Right lobe of liver (tissue), 6 donors: ENCODE results near the gene DOC2A. TPM values are rescaled to one million over a fixed set of nuclear protein-coding genes. Genes with fewer than 3 reads are reported as not detected.

Source experiments
- ATAC-seq, 4 donors: fragments of 200-7000 bp; cut with Tn5 transposase; one replicate each; pipeline ENCODE4 v1.9.1; 2020; ENCODE audit warnings: mild to moderate bottlenecking in 4 of 4, moderate library complexity in 4 of 4
- DNase-seq, 3 donors: peaks; one replicate each; pipeline ENCODE4 v3.0.0-alpha.2; 2020
- H3K27ac ChIP-seq, 3 donors: fragments of 200-600 bp; one replicate each; pipeline ENCODE4 v1.8.0; 2022
- H3K27me3 ChIP-seq, 2 donors: fragments of 200-600 bp; one replicate each; pipeline ENCODE4 v1.8.0; 2022
- H3K36me3 ChIP-seq, 4 donors: fragments of 200-600 bp; sonication (generic) in 1 of 4; one replicate each; pipeline versions ENCODE4 v1.5.1 to v1.8.0; 2017 to 2022; ENCODE audit warnings: control low read depth in 1 of 4
- H3K4me1 ChIP-seq, 4 donors: fragments of 200-600 bp; sonication (generic) in 1 of 4; one replicate each; pipeline versions ENCODE4 v1.5.1 to v1.8.0; 2017 to 2022; ENCODE audit warnings: control low read depth in 1 of 4
- H3K4me3 ChIP-seq, 3 donors: fragments of 200-600 bp; one replicate each; pipeline ENCODE4 v1.8.0; 2022
- H3K9me3 ChIP-seq, 4 donors: fragments of 200-600 bp; sonication (generic) in 1 of 4; one replicate each; pipeline versions ENCODE4 v1.5.1 to v1.8.0; 2017 to 2022; ENCODE audit warnings: control low read depth in 1 of 4
- CTCF ChIP-seq, 4 donors: fragments of 200-600 bp in 3 of 4; fragments of 450-650 bp in 1 of 4; IDR thresholded peaks; one replicate each; pipeline versions ENCODE4 v1.5.1 to v1.8.0; 2016 to 2022; ENCODE audit warnings: antibody characterized with exemption in 4 of 4, mild to moderate bottlenecking in 2 of 4
- POLR2A ChIP-seq: fragments of 450-650 bp; IDR thresholded peaks from one replicate; pipeline ENCODE4 v1.6.1; 2017; ENCODE audit warnings: antibody characterized with exemption, mild to moderate bottlenecking
- WGBS: methylation state at CpG from one replicate; pipeline ENCODE4 v1.1.6; 2018; ENCODE audit warnings: low coverage, low lambda C conversion rate; ENCODE audit not compliant: insufficient coverage; ENCODE audit errors: missing lambda C conversion rate; 5-methylcytosine and 5-hydroxymethylcytosine counted together
- intact Hi-C, 2 donors: fragments of 100-400 bp; cut with DNase I; formaldehyde crosslinking; loops; one replicate each; pipeline versions ENCODE4 v1.11.2 to v1.14.1; 2022
- total RNA-seq, 6 experiments: library from RNA; depleted of rRNA in 2 of 6; stranded (reverse); fragments of >200 nt in 2 of 6; fragmentation: NEBNext Ultra II Directional in 3 of 6; extraction: Animal tissue kit (Norgen Biotek cat#: 25700) in 3 of 6; gene quantifications; one replicate each; pipeline versions ENCODE4 v1.1.0 to v1.2.4, GENCODE V29; 2016 to 2023
- donor health status: DM: no; HTN: yes; CAD: no.
- donor health status: DM: no; HTN: no; CAD: no.
- donor health status: DM: no; HTN: no; CAD: no.
- donor health status: DM: no; HTN: yes; CAD: no.
- donor health status: DM: no; HTN: yes; CAD: no.

DOC2A gene
- total RNA-seq, 6 experiments from 2014 or later, result 0.16 to 0.66 (median 0.33) TPM; not detected in 3

GRCh38 chr16:29994600-29995323, 16.1 kb downstream of the DOC2A start:
- peaks cover 0 to 18% (median 6%) of the 10 kb centered on the region in 4 donors for H3K4me1 ChIP-seq
- intact Hi-C loops, result loop anchor here in 1 of 2 donors (10.0 kb wide), 1 partner anchor 180 kb away; the partner anchor contains the start of genes PAGR1 and PRRT2
- DNase-seq (peak; percentile 76 to 82 (median 82)), ATAC-seq (peak; percentile 67 to 74 (median 70))
- WGBS, result 15% methylated on average over 17 of the region's 24 CpGs
- TF ChIP-seq POLR2A (no peak), CTCF (IDR thresholded peaks at IDR 0.05) (no peak)
- H3K4me3 ChIP-seq, result peak overlapping the region; percentile 68 to 94 (median 76)
- H3K36me3 ChIP-seq, result peaks cover 0 to 33% (median 9%) of the 10 kb centered on the region in 4 donors
- H3K9me3 ChIP-seq, result no peaks in the 10 kb centered on the region
- peak overlapping the region; percentile 93 to 99 (median 95) for H3K27ac ChIP-seq
- H3K27me3 ChIP-seq, result no peaks in the 10 kb centered on the region

GRCh38 chr16:29993903-29994599, 16.8 kb downstream of the DOC2A start:
- H3K4me3 ChIP-seq, result no peak overlapping the region
- DNase-seq (no peak), ATAC-seq (no peak)
- no peaks in the 10 kb centered on the region for H3K9me3 ChIP-seq
- H3K27me3 ChIP-seq, result no peaks in the 10 kb centered on the region
- WGBS, result 76% methylated on average over 7 of the region's 9 CpGs
- H3K4me1 ChIP-seq, result peaks cover 0 to 18% (median 6%) of the 10 kb centered on the region in 4 donors
- intact Hi-C loops, result loop anchor here in 1 of 2 donors (10.0 kb wide), 1 partner anchor 179 kb away; the partner anchor contains the start of genes PAGR1 and PRRT2
- H3K27ac ChIP-seq, result no peak overlapping the region
- peaks cover 0 to 33% (median 9%) of the 10 kb centered on the region in 4 donors for H3K36me3 ChIP-seq
- TF ChIP-seq CTCF (IDR thresholded peaks at IDR 0.05), result no peak
- TF ChIP-seq POLR2A, result no peak

GRCh38 chr16:29993191-29993902, 17.5 kb downstream of the DOC2A start:
- Histone ChIP-seq H3K9me3 (no peaks in the 10 kb centered on the region), H3K4me3 (no peak overlapping the region), H3K4me1 (peaks cover 0 to 18% (median 6%) of the 10 kb centered on the region in 4 donors), H3K27me3 (no peaks in the 10 kb centered on the region), H3K36me3 (peaks cover 0 to 30% (median 9%) of the 10 kb centered on the region in 4 donors), H3K27ac (no peak overlapping the region)
- TF ChIP-seq POLR2A (no peak), CTCF (IDR thresholded peaks at IDR 0.05) (no peak)
- intact Hi-C loops, result loop anchor here in 1 of 2 donors (10.0 kb wide), 1 partner anchor 179 kb away; the partner anchor contains the start of genes PAGR1 and PRRT2
- DNase-seq (peak in 1 of 3 donors; percentile 42), ATAC-seq (no peak)
- 100% methylated on average over 1 of the region's 25 CpGs for WGBS

GRCh38 chr16:29992344-29992967, 18.4 kb downstream of the DOC2A start:
- no peaks in the 10 kb centered on the region for H3K9me3 ChIP-seq
- DNase-seq, result peak in 1 of 3 donors; percentile 21
- peaks cover 0 to 34% (median 12%) of the 10 kb centered on the region in 4 donors for H3K36me3 ChIP-seq
- ATAC-seq, result peak in 1 of 4 donors; percentile 16
- intact Hi-C loops, result loop anchor here in 1 of 2 donors (10.0 kb wide), 1 partner anchor 178 kb away; the partner anchor contains the start of genes PAGR1 and PRRT2
- TF ChIP-seq POLR2A, result no peak
- TF ChIP-seq CTCF (IDR thresholded peaks at IDR 0.05), result no peak
- 39% methylated on average over 5 of the region's 7 CpGs for WGBS
- H3K4me1 ChIP-seq, result peaks cover 0 to 18% (median 6%) of the 10 kb centered on the region in 4 donors
- H3K27ac ChIP-seq, result peak overlapping the region in 1 of 3 donors; percentile 43
- no peak overlapping the region for H3K4me3 ChIP-seq
- H3K27me3 ChIP-seq, result no peaks in the 10 kb centered on the region
